GM19240 (cell line): ENCODE results near the gene DNAAF5.

ENCODE experiments used
- DNase-seq: peaks from one replicate; pipeline ENCODE4 v3.0.0; 2011; ENCODE audit warnings: low spot score; ENCODE audit not compliant: insufficient read length

DNAAF5 gene

DNA sequence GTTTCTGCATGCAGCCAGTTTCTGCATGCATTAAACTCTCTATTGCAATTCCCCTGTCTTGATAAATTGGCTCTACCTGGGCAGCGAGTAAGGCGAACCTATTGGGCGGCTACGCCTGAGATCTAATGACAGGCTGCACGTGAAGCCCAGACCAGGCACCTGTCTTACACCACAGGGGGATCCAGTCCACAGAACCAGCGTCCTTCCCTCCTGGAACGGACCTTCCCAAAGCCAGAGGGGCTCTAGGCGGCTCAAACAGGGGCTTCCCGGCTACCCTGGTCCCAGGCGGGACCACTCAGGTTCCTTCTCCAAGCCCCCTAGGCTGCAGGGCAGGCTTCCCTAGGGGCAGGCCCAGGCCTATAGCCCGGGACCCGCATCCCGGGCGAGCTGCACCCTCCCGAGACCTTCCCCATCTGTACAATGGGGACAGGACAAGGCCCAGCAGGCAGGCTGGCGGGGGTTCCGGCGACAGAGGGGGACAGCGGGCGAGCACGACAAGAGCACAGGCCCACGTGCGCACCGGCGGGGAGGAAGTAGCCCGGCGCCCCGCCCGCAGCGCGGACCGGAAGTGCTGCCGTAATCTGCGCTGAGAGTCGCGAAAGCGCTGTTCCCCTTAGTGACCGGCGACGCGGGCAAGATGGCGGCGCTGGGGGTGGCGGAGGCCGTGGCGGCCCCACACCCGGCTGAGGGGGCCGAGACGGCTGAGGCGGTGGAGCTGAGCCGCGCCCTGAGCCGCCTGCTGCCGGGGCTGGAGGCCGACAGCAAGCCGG, at the start of gene DNAAF5:
Gene DNAAF5 (plus strand): TSS at position 616 of the 770 bp plus-strand sequence. CDS start 22 bp downstream, at position 638.
- peak; percentile 91 for DNase-seq

DNA sequence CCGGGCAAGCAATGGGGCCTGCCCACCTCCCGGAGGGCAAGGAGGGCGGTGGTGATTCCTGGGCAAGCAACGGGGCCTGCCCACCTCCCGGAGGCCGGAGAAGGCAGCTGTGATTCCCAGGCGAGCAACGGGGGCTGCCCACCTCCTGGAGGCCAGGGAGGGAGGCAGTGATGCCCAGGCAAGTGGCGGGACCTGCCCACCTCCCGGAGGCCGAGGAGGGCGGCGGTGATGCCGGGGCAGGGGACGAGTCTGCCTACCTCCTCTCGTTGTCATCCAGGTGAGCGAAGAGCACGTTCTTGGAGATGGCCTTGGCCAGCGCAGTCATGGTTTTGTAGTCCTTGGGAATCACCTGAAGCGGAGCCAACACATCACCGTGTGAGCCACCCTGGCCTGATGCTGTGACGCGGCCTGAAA, 49.5 kb upstream of the DNAAF5 start:
- no peak for DNase-seq

DNA sequence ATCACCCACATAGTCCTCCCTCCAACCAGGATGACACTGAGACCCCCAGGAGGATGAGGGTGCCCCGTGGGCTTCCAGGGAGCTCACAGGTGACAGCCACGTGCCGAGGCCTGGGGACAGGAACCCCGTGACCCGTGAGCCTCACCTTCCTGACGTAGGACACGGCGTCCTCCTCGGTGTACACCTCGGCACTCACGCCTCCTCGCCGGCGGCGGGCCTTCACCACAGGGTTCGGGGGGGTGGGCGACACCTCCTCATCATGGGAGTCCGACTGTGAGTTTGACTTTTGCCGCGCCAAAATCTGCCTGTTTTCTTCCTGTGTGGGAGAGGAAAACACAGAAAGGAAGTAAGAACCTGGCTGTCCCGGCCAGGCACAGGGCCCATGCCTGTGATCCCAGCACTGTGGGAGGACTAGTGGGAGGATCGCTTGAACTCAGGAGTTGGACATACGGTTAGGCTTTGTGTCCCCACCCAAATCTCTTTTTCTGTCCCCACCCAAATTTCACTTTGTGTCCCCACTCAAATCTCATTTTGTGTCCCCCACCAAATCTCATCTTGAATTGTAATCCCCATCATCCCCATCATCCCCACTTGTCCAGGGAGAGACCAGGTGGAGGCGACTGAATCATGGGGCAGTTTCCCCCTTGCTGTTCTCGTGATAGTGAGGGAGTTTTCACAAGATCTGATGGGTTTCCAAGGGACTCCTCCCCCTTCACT, 45.9 kb upstream of the DNAAF5 start:
- no peak for DNase-seq

DNA sequence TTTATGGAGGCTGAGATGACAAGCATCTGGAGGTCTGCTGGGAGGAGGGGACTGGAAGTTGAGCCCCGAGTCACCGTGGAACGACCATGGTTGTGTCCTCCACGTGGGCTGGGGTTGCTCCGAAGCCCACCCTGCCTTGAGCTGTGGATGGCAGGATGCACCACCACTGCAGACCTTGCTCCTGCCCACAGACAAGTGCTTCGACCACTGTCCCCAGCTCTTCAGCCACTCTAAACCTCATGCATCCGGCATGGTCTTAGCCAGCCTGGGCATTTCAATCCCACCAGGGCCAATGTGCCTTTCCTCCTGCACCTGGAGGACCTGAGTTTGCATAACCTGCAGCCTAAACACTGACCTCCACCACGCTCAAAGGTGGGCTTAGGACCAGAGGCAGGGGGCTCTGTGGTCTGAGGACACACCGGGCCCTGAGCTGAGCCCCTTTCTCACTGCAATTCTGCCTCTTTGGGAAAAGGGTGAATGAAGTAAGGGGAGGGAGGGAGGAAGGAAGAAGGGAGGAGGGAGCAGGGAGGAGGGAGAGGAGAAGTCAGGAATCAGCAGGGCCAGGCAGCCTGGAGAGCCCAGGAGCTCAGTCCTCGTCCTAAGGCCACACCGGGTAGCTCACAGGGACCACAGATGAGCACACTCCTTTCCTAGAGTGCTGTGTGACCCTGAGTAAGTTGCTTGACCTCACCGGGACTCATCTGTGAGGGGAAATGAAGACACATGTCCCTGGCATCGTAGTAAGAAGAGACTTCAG, 44.8 kb upstream of the DNAAF5 start:
- DNase-seq = no peak

DNA sequence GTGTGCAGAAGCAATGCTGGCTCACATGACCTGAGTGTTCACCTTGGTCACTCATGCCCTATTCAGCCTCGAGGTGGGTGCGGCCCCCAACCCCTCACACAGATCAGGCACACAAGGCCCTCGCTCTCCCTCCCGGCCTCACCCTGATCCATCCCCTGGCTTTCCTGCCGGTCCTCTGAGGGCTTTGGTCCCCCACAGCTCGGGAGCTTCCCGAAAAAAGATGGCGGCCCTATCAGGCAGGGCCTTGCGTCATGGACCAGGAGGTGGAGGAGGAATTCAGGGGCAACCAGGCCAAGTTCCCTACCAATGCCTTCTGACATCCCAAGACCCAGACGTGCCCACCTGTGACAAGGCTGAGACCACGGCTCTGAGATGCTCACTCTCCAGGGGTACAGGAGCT, 43.7 kb upstream of the DNAAF5 start:
- no peak for DNase-seq

DNA sequence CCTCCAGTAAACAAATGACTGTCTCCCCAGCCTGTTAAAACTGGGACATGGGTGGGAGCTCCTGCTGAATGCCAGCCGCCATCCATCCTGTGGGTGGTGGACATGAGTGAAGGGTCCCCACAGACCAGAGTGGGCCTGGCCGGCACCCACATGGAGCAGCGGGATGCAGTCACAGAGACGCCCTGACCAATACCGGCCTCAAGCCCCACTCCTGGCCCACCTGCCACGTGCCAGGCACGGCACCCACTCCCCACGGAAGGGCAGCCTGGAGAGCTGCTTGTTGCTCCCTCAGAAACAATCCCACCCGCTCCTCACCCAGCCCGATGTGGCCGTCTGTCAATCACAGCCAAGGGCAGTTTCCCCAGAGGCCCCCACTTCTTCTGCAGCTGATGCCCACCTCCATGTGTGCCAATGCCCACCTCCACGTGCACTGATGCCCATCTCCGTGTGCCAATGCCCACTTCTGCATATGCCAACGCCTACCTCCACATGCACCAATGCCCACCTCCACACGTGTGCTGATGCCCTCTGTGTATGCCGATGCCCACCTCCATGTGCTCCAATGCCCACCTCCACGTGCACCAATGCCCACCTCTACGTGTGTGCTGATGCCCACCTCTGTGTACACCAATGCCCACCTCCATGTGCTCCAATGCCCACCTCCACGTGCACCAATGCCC, 42.8 kb upstream of the DNAAF5 start:
- DNase-seq = no peak

DNA sequence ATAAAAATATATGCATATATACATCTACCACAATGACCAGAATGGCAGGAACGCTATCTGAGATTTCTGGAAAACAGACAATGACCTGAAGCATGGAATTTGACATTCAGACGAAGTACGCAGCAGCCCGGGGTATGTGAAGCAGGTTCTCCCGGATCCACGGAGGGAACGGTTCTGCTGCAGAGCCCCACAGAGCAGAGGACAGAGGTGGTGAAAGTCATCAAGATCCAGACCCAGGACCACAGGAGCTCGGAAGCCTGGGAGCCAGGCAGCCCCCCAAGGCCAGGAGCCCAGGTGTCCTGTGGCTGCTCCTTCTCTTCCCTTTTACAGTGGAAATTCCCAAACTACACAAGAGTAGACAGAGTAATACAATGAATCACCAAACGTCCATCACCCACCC, 42.1 kb upstream of the DNAAF5 start:
- DNase-seq = no peak

DNA sequence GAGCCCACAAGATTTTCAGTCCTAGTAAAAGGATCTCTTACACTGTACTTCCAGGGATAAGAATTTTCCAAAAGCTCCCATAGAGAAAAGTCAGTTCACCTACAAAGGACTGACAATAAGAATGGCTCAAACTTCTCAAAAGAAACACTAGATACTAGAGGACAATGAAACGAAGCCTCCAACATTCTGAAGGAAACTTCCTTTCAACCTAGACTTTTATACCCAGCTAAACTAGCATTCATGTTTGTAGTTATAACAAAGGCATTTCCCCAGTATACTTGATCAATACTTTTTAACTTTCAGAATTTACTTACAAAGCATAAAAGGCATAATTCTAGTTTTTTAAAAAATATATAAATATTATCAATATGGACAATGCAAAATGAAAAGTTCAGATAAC, 41.0 kb upstream of the DNAAF5 start:
- DNase-seq = no peak

DNA sequence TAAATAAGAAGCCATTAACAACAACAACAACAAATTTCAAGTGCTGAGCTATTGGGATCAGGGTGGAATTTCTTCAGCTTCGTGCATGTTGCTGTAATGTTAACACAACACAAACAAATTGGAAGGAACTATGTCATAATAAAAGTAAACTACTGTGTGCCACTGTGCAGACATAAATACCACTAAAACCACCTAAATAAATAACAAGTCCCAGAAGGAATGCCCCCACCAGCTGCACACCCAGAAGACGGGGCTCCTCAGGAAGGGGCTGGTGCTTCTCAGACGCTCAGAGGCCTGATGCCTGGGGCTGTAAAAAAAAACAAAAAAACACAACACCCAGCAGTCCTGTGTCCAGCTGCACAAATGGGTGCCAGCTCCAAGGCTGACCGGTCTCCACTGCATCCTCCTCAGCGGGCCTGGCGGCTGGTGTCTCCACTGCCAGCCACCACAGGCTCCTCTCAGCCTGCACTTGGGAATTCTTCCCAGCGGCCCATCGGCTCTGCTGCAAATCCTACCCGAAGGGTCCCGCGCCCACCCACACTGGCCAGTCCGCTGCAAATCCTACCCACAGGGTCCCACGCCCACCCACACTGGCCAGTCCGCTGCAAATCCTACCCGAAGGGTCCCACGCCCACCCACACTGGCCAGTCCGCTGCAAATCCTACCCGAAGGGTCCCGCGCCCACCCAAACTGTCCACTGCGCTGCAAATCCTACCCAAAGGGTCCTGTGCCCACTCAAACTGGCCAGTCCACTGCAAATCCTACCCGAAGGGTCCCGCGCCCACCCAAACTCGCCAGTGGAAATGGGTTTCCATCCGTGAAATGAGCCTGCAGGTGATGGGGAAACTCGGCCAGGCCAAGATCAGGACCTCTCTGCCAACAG, 35.8 kb upstream of the DNAAF5 start:
- DNase-seq = no peak

DNA sequence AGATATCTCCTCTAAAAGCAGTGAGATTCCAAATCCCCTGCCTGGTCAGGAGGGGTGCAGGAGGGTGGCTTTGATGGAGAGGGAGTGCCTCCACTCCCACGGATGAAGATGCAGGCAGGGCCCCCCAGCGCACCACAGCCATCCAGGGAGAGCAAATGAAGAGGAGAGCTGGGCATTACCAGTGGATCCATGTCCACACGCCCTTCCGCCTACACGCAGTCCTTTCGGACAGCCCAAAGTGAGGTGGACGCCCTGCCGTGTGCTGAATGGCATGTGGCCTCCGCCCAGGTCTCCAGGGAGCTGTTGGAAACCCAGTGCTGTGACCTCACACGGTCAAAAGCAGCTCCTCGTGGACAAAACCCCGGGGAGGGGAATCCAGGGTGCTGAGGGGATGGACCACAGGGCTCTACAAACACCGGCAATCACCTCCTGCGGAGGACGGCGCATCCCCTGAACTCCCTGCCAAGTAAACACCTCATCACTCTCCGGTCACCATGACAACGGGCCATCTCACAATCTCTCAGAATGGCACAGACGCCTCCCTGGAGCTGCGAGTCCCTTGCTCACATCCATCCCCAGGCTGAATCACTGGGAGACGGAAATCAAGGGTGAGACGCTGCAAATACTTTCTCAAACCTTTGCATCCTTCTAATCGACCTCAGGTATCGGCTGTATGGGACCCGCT, 35.0 kb upstream of the DNAAF5 start:
- DNase-seq = no peak

DNA sequence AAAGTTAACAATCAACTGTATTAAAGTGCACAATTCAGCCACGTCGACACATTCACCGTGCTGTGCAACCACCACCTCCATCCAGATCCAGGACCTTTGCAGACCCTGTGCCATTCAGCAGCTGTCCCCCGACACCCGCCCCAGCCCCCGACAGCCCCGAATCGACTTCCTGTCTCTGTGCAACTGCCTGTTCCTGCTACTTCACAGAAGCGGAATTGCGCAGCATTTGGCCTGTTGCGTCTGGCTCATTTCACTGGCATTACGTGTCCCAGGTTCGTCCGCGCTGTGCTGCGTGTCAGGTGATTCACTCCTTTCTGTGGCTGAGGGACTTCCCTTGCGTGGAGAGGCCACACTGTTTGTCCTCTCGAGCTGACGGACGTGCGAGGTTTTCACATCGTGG, 33.2 kb upstream of the DNAAF5 start:
- no peak for DNase-seq

DNA sequence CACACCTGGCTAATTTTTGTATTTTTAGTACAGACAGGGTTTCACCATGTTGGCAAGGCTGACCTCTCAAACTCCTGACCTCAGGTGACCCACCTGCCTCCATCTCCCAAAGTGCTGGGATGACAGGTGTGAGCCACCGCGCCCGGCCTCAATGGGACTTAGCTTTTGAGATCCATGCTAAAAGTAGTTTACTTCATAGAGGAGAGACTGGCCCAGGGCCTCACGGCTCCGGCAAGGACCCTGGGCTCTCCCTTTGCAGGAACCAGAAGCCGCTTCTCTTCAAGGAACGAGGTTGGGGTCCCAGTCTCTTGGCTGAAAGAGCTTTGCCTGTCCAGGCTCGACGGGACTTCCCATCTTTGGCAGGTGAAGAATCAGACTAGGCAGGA, 30.1 kb upstream of the DNAAF5 start:
- no peak for DNase-seq

DNA sequence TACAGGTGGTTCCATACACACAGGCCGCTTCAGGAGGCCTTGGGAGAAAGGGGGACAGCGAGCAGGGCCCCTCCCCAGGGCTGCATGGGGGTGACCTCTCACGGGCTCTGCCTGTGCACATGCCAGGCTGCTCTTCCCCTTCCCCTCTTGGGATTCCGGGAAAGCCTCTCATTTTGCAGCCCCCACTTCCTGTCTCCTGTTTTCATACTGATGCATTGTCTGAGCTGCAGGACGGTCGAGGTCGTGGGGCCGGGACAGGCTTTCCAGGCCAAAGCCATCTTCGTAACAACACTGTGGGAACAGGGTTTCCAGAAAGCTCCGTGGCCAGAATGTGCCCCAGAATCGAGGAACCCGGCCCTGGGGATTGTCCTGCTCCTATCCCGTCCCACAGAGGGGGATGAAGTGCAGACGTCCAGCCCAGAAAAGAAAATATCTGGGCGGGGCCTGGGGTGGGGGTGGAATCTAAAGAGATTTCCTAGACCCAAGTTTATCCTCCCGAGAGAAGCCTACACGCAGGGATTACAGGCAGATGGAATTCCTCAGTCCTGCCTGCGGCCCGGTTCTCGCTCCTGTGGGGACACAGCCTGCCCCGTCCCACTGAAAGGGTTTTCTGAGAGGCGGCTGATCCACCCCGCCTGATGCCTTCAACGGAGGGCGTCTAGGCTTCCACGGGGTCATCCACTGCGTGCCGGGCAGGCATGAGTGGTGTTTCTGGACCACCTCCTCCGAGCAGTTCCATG, 29.5 kb upstream of the DNAAF5 start:
- no peak for DNase-seq

DNA sequence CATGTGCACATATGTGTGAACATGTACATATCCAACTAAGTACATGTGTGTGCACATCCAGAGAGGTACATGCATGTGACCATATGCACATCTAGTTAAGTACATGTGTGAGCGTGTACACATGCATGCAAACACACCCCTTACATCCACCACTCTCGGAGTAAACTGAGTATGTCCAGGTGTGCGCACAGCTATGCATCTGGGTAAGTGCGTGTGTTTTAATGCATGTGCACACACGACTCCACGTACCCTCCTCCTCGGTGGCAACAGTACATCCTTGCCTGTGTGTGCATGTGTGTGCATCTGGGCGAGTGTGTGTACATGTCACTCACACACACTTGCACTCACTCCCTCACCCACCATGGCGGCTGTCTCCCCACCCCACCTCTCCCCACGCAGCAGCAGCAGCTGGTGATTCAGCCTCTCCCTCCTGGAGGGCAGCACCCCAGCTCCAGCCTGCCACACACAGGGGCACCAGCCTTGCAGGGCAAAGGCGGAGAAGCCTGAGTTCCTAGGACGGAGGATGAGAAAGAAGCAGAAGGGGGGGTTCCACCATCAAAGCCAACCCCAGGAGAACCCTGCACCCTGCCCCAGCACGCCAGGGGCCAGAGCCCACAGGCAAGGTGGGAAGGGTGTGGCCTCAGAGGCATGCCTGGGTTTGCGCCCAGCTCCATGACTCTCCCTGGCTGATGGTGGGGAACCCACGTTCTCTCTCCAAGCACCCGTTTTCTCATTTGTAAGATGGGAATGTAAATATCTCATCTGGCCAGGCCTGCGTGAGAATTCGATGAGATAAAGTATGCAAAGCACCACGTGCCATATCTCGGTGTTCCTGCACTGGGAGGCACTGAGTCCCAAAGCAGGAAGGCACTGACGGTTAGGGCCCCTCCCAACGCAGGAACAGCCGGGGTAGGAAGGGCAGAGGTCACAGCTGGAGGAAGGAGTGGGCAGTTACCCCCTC, 27.7 kb upstream of the DNAAF5 start:
- no peak for DNase-seq

DNA sequence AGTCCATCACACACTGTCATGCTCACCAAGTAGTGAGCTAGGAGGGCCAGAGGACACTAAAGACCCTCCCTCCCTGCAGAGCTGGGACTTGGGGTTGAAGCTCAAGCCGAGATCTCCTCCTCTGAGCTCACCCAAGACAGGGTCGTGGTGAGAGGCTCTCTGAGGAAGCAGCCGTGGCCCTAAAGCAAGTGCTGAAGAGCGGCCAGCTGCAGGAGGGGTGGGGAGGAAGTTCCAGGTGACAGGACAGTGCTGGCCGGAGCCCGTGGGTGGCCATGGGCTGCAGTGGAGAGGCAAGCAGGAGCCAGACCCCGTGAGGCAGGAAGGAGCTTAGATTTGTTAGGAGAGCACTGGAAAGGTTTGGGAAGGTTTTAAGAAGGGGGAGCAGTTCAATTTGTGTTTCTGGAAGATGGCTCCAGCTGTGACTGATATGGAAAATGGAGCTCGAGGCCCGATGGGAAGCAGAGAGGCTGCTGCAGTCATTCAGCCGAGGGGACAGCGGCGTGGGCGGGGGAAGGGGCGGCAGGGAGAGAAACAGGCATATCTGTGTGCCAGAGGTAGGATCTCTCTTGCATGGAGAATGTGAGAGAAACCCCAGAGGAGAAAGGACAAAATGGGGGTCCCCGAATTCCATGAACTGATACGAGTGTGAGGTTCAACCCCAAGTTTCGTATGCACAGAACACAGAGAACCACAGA, 26.9 kb upstream of the DNAAF5 start:
- no peak for DNase-seq

DNA sequence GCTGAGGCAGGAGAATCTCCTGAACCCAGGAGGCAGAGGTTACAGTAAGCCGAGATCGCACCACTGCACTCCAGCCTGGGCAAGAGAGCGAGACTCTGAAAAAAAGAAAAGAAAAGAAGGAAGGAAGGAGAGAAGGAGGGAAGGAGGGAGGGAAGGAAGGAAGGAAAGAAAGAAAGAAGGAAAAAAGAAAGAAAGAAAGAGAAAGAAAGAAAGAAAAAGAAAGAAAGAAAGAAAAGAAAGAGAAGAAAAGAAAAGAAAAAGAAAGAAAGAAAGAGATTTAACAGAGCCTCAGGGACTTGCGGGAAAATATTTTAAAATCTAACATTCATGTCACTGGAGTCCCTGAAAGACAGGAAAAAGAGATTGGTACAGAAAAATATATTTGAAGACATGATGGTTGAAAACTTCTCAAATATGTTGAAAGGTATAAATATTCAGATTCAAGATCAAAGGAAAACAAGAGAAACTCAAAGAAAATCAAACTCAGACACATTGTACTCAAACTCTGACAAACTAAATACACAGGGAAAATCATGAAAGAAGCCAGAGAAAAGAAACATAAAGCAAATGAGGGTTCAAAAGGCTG, 25.3 kb upstream of the DNAAF5 start:
- DNase-seq = no peak

DNA sequence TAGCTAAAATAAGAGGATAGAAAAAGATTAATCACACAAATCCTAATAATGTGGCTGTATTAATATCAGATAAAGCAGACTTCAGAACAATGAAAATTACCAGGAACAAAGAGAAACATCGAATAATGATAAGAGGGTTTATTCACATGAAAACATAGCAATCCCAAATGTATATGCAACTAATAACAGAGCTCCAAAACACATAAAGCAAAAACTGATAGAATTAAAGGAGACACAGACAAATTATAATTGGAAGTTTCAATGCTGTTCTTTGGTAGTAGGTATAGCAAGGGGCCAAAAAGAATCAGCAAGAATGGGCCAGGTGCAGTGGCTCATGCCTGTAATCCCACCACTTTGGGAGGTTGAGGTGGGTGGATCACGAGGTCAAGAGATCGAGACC, 23.4 kb upstream of the DNAAF5 start:
- DNase-seq = no peak
